Parathyroid adenoma (tissue), 2 donors: Measurements from ENCODE around the gene PLCD3.

Source experiments
- H2AFZ ChIP-seq: fragments of 300-600 bp; sonication (generic); one replicate; pipeline ENCODE4 v1.7.0; 2017; ENCODE audit warnings: antibody characterized with exemption, mild to moderate bottlenecking
- H3K27ac ChIP-seq: fragments of 300-600 bp; sonication (generic); one replicate; pipeline ENCODE4 v1.7.0; 2017
- H3K27me3 ChIP-seq: fragments of 300-600 bp; sonication (generic); one replicate; pipeline ENCODE4 v1.7.0; 2017; ENCODE audit warnings: low read length; ENCODE audit not compliant: control insufficient read depth, insufficient read depth
- H3K36me3 ChIP-seq: fragments of 300-600 bp; sonication (generic); one replicate; pipeline ENCODE4 v1.7.0; 2017; ENCODE audit warnings: low read length; ENCODE audit not compliant: control insufficient read depth, insufficient read depth
- H3K4me1 ChIP-seq: fragments of 300-600 bp; sonication (generic); one replicate; pipeline ENCODE4 v1.7.0; 2017; ENCODE audit warnings: control low read depth
- H3K4me2 ChIP-seq: fragments of 300-600 bp; sonication (generic); one replicate; pipeline ENCODE4 v1.7.0; 2017; ENCODE audit warnings: low read length
- H3K4me3 ChIP-seq: fragments of 300-600 bp; sonication (generic); one replicate; pipeline ENCODE4 v1.7.0; 2017; ENCODE audit warnings: low read depth, low read length
- H3K79me2 ChIP-seq: fragments of 300-600 bp; sonication (generic); one replicate; pipeline ENCODE4 v1.7.0; 2017; ENCODE audit warnings: control low read depth
- H3K9ac ChIP-seq: fragments of 300-600 bp; sonication (generic); one replicate; pipeline ENCODE4 v1.7.0; 2017; ENCODE audit warnings: mild to moderate bottlenecking
- H3K9me3 ChIP-seq: fragments of 300-600 bp; sonication (generic); one replicate; pipeline ENCODE4 v1.7.0; 2017; ENCODE audit warnings: low read length; ENCODE audit not compliant: control insufficient read depth
- TF ChIP-seq, protein P1 (sequence below): fragments of 300-600 bp; sonication (generic); IDR thresholded peaks from one replicate; pipeline ENCODE4 v1.7.0; 2017; ENCODE audit warnings: antibody characterized with exemption, mild to moderate bottlenecking
- donor health status: primary hyperparathyroidism.

Gene PLCD3

GRCh38 chr17:45073414-45074070, 58.8 kb downstream of the PLCD3 start:
- no peak overlapping the region for H2AFZ ChIP-seq
- H3K79me2 ChIP-seq = peaks cover 48% of the 10 kb centered on the region
- H3K4me3 ChIP-seq = no peak overlapping the region
- no peak overlapping the region for H3K4me2 ChIP-seq
- H3K36me3 ChIP-seq = no peaks in the 10 kb centered on the region
- H3K27ac ChIP-seq = no peak overlapping the region
- TF ChIP-seq, protein P1, sequence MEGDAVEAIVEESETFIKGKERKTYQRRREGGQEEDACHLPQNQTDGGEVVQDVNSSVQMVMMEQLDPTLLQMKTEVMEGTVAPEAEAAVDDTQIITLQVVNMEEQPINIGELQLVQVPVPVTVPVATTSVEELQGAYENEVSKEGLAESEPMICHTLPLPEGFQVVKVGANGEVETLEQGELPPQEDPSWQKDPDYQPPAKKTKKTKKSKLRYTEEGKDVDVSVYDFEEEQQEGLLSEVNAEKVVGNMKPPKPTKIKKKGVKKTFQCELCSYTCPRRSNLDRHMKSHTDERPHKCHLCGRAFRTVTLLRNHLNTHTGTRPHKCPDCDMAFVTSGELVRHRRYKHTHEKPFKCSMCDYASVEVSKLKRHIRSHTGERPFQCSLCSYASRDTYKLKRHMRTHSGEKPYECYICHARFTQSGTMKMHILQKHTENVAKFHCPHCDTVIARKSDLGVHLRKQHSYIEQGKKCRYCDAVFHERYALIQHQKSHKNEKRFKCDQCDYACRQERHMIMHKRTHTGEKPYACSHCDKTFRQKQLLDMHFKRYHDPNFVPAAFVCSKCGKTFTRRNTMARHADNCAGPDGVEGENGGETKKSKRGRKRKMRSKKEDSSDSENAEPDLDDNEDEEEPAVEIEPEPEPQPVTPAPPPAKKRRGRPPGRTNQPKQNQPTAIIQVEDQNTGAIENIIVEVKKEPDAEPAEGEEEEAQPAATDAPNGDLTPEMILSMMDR = no peak
- no peaks in the 10 kb centered on the region for H3K4me1 ChIP-seq
- no peaks in the 10 kb centered on the region for H3K27me3 ChIP-seq
- no peak overlapping the region for H3K9ac ChIP-seq
- H3K9me3 ChIP-seq = no peaks in the 10 kb centered on the region

GRCh38 chr17:45070809-45071208, 61.5 kb downstream of the PLCD3 start:
- Histone ChIP-seq H3K36me3 (no peaks in the 10 kb centered on the region), H3K4me2 (no peak overlapping the region), H2AFZ (no peak overlapping the region), H3K27ac (no peak overlapping the region), H3K27me3 (no peaks in the 10 kb centered on the region), H3K9me3 (no peaks in the 10 kb centered on the region), H3K9ac (no peak overlapping the region), H3K4me1 (no peaks in the 10 kb centered on the region), H3K79me2 (peaks cover 49% of the 10 kb centered on the region), H3K4me3 (no peak overlapping the region)
- TF ChIP-seq, protein P1 = no peak

GRCh38 chr17:45070001-45070400, 62.3 kb downstream of the PLCD3 start:
- H3K27ac ChIP-seq = no peak overlapping the region
- H3K79me2 ChIP-seq = peaks cover 47% of the 10 kb centered on the region
- TF ChIP-seq, protein P1 = no peak
- no peak overlapping the region for H3K4me3 ChIP-seq
- no peaks in the 10 kb centered on the region for H3K36me3 ChIP-seq
- no peaks in the 10 kb centered on the region for H3K9me3 ChIP-seq
- no peaks in the 10 kb centered on the region for H3K4me1 ChIP-seq
- no peaks in the 10 kb centered on the region for H3K27me3 ChIP-seq
- no peak overlapping the region for H2AFZ ChIP-seq
- H3K9ac ChIP-seq = no peak overlapping the region
- H3K4me2 ChIP-seq = no peak overlapping the region

DNA sequence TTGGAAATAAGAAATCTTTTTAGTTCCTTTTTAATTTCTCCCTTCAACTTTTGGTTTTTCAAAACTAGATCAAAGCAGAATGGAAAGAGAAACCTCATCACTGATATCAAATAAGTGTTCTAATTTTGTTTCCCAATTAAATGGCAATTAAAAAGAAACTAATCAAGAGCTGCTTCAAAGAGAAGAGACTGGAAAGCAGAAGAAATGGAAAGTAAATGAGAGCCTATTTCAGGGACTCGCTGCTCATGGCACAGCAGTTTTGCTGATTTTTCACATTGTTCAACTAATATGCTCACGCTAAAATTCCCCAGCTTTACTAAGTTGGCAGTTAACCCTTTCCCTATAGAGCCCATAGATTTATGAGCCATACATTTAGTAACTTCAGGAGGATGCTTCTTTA, 64.7 kb downstream of the PLCD3 start:
- no peak overlapping the region for H3K27ac ChIP-seq
- H3K9me3 ChIP-seq = no peaks in the 10 kb centered on the region
- H3K4me1 ChIP-seq = peaks cover 4% of the 10 kb centered on the region
- TF ChIP-seq, protein P1 = no peak
- H2AFZ ChIP-seq = no peak overlapping the region
- H3K36me3 ChIP-seq = no peaks in the 10 kb centered on the region
- H3K4me3 ChIP-seq = no peak overlapping the region
- H3K9ac ChIP-seq = no peak overlapping the region
- H3K27me3 ChIP-seq = no peaks in the 10 kb centered on the region
- peaks cover 48% of the 10 kb centered on the region for H3K79me2 ChIP-seq
- no peak overlapping the region for H3K4me2 ChIP-seq

DNA sequence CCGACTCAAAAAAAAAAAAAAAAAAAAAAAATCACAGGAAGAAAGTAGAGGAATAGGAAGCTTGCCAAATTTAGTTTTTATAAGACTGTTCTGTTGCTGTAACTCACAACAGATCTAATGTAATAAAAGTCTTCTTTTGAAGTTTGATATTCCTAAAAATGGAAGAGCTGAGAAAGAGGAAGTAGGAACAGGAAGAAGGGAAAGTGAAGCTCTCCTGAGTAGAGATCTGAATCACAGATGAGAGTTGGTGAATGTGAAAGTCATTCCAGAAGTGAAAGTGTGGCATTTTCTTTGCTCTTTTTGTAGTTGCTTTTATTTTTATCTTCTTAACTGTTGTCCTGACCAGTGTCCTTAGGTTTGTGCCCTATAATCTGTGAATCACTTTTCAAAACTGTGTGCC, 69.1 kb downstream of the PLCD3 start:
- Histone ChIP-seq H3K9me3 (no peaks in the 10 kb centered on the region), H3K9ac (no peak overlapping the region), H3K79me2 (peaks cover 50% of the 10 kb centered on the region), H3K27ac (no peak overlapping the region), H3K4me2 (no peak overlapping the region), H2AFZ (no peak overlapping the region), H3K4me3 (no peak overlapping the region), H3K4me1 (peaks cover 16% of the 10 kb centered on the region), H3K27me3 (no peaks in the 10 kb centered on the region), H3K36me3 (no peaks in the 10 kb centered on the region)
- TF ChIP-seq, protein P1 = no peak
